CD4-positive, alpha-beta T cell (primary cell): ENCODE results near the gene ATP2B3. TPM values are rescaled to one million over a fixed set of nuclear protein-coding genes. Genes with fewer than 3 reads are reported as not detected.

Experiments used
- ATAC-seq: fragments of 200-7000 bp; cut with Tn5 transposase; one replicate; pipeline ENCODE4 v1.10.0; 2022; ENCODE audit warnings: mild to moderate bottlenecking; ENCODE audit not compliant: poor library complexity
- CTCF ChIA-PET: fragments of 350-600 bp; sonication (Branson Sonifier 250); formaldehyde crosslinking; loops from one replicate; lab custom pipeline; 2021; ENCODE audit warnings: antibody characterized with exemption, inconsistent platforms; lab: Charles Lee
- POLR2A ChIA-PET: fragments of 350-600 bp; sonication (Branson Sonifier 250); formaldehyde crosslinking; loops from one replicate; lab custom pipeline; 2021; ENCODE audit warnings: antibody characterized with exemption, inconsistent platforms; lab: Charles Lee
- DNase-seq, 14 experiments: peaks; one replicate each; pipeline ENCODE4 v3.0.0-alpha.2; 2013 to 2020; ENCODE audit warnings: mixed read lengths in 2 of 14
- H3K27ac ChIP-seq, 2 donors: one replicate each; pipeline versions ENCODE4 v1.5.1 to v1.7.0; 2013; ENCODE audit warnings: low read length in 2 of 2, low read depth in 1 of 2, mild to moderate bottlenecking in 1 of 2
- H3K27me3 ChIP-seq, 2 experiments: 1 replicate in 1 of 2; 2 replicates in 1 of 2; pipeline versions ENCODE4 v1.6.1 to v1.7.0; 2013; ENCODE audit warnings: low read length in 2 of 2, control low read depth in 1 of 2, mild to moderate bottlenecking in 1 of 2, moderate library complexity in 1 of 2; ENCODE audit not compliant: insufficient read depth in 2 of 2, control insufficient read depth in 1 of 2
- H3K36me3 ChIP-seq: one replicate; pipeline ENCODE4 v1.6.1; 2013; ENCODE audit warnings: low read length, control low read depth; ENCODE audit not compliant: insufficient read depth
- H3K4me1 ChIP-seq: one replicate; pipeline ENCODE4 v1.6.1; 2013; ENCODE audit warnings: low read length, control low read depth; ENCODE audit not compliant: insufficient read depth
- H3K4me3 ChIP-seq: one replicate; pipeline ENCODE4 v1.5.1; 2013; ENCODE audit warnings: mild to moderate bottlenecking, low read length, moderate library complexity
- H3K9me3 ChIP-seq, 2 experiments: 1 replicate in 1 of 2; 2 replicates in 1 of 2; pipeline versions ENCODE4 v1.6.1 to v1.7.0; 2013; ENCODE audit warnings: low read length in 2 of 2, mild to moderate bottlenecking in 2 of 2, control low read depth in 1 of 2, moderate library complexity in 1 of 2; ENCODE audit not compliant: control insufficient read depth in 1 of 2, insufficient read depth in 1 of 2
- H3K27ac Mint-ChIP-seq: one replicate; pipeline ENCODE4 v1.8.0; 2020; ENCODE audit warnings: mixed read lengths
- H3K27me3 Mint-ChIP-seq: one replicate; pipeline ENCODE4 v1.8.0; 2021; ENCODE audit warnings: mixed read lengths
- H3K36me3 Mint-ChIP-seq: one replicate; pipeline ENCODE4 v1.8.0; 2021; ENCODE audit warnings: low read depth, mixed read lengths
- H3K4me1 Mint-ChIP-seq: one replicate; pipeline ENCODE4 v1.8.0; 2021; ENCODE audit warnings: low read depth, mixed read lengths
- H3K4me3 Mint-ChIP-seq: one replicate; pipeline ENCODE4 v1.8.0; 2020; ENCODE audit warnings: mild to moderate bottlenecking, mixed read lengths
- H3K9me3 Mint-ChIP-seq: one replicate; pipeline ENCODE4 v1.8.0; 2020; ENCODE audit warnings: mixed read lengths
- intact Hi-C, 2 experiments: fragments of 100-400 bp; cut with DNase I in 1 of 2; cut with micrococcal nuclease in 1 of 2; formaldehyde crosslinking; loops; one replicate each; pipeline versions ENCODE4 v1.15.1 to v1.9.0; 2023 to 2025; cut with DNase I, micrococcal nuclease
- total RNA-seq, 174 experiments: library from RNA in 2 of 174; stranded (reverse) in 2 of 174; gene quantifications; one replicate each; pipeline ENCODE4 v1.2.3 and lab custom pipeline; 2021 to 2026
- TF ChIP-seq, protein P1 (sequence below): fragments of 200-600 bp; IDR thresholded peaks from one replicate; pipeline ENCODE4 v1.8.0; 2022; ENCODE audit warnings: antibody characterized with exemption, mild to moderate bottlenecking

Gene ATP2B3
- total RNA-seq, 2 experiments from 2014 or later: not detected

DNA sequence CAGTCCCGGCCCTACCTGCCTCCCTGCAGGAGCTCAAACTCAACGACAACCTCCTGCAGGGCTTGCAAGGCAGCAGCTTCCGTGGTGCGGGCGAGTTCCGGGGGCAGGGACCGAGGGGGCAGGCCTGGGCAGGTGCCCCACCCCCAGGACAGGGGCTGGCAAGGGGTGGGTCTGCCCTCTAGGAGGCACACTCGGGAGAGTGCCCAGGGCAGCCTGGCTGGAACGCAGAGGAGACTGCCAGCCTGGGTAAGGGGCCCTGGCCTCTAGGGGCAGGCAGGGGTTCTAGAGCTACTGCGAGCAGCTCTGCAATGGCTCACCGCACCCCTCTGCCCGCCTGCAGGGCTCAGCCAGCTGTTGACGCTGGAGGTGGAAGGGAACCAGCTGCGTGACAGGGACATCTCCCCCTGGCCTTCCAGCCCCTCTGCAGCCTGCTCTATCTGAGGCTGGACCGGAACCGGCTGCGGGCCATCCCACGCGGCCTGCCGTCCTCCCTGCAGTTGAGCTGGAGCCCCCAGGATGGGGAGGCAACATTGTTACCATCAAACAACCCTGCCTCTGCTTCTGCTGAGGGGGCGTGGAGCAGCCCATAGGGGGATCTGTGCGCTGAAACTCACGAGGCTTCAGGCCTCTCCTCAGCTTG, 34.9 kb upstream of the ATP2B3 start:
- ChIA-PET POLR2A (no interaction called here), CTCF (no interaction called here)
- DNase-seq (no peak), ATAC-seq (no peak)
- H3K4me1 ChIP-seq: no peaks in the 10 kb centered on the region
- H3K27me3 Mint-ChIP-seq: no peaks in the 10 kb centered on the region
- no peaks in the 10 kb centered on the region for H3K9me3 Mint-ChIP-seq
- H3K27ac ChIP-seq: no peak overlapping the region
- H3K4me1 Mint-ChIP-seq: no peaks in the 10 kb centered on the region
- no peaks in the 10 kb centered on the region for H3K36me3 Mint-ChIP-seq
- intact Hi-C loops: no loop called here
- no peaks in the 10 kb centered on the region for H3K9me3 ChIP-seq
- no peaks in the 10 kb centered on the region for H3K27me3 ChIP-seq
- no peak overlapping the region for H3K27ac Mint-ChIP-seq
- no peak overlapping the region for H3K4me3 Mint-ChIP-seq
- TF ChIP-seq, protein P1, sequence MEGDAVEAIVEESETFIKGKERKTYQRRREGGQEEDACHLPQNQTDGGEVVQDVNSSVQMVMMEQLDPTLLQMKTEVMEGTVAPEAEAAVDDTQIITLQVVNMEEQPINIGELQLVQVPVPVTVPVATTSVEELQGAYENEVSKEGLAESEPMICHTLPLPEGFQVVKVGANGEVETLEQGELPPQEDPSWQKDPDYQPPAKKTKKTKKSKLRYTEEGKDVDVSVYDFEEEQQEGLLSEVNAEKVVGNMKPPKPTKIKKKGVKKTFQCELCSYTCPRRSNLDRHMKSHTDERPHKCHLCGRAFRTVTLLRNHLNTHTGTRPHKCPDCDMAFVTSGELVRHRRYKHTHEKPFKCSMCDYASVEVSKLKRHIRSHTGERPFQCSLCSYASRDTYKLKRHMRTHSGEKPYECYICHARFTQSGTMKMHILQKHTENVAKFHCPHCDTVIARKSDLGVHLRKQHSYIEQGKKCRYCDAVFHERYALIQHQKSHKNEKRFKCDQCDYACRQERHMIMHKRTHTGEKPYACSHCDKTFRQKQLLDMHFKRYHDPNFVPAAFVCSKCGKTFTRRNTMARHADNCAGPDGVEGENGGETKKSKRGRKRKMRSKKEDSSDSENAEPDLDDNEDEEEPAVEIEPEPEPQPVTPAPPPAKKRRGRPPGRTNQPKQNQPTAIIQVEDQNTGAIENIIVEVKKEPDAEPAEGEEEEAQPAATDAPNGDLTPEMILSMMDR: no peak
- H3K36me3 ChIP-seq: no peaks in the 10 kb centered on the region
- no peak overlapping the region for H3K4me3 ChIP-seq

DNA sequence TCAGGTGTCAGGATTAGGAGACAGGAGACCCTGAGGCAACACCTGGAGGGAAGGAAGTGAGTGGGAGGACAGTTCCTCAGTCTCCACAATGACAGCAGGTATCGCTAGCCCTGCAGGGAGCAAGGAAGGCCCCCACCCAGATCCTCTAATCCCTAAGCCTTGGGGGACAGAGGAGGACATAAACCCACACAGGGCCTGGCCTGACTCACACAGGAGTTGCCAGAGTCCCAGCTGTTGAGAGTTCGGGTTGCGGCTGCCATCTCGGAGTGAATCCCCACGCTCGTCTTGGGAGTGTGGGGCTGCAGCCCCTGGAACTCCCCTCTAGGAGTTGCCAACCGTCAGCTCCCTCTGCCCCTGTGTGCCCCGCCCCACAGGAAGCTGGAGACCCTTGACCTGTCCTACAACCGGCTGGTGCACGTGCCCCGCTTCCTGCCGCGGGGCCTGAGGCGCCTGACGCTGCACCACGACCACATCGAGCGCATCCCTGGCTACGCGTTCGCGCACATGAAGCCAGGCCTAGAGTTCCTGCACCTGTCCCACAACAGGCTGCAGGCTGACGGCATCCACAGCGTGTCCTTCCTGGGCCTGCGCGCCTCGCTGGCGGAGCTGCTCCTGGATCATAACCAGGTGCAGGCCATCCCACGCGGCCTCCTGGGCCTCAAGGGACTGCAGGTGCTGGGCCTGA, 31.9 kb upstream of the ATP2B3 start:
- Mint-ChIP-seq H3K27me3 (no peaks in the 10 kb centered on the region), H3K9me3 (no peaks in the 10 kb centered on the region), H3K4me3 (no peak overlapping the region), H3K4me1 (no peaks in the 10 kb centered on the region), H3K27ac (no peak overlapping the region), H3K36me3 (no peaks in the 10 kb centered on the region)
- Histone ChIP-seq H3K27ac (no peak overlapping the region), H3K4me1 (no peaks in the 10 kb centered on the region), H3K27me3 (no peaks in the 10 kb centered on the region), H3K9me3 (no peaks in the 10 kb centered on the region), H3K4me3 (no peak overlapping the region), H3K36me3 (no peaks in the 10 kb centered on the region)
- TF ChIP-seq, protein P1: no peak
- ChIA-PET POLR2A (no interaction called here), CTCF (no interaction called here)
- intact Hi-C loops: no loop called here
- no peak for ATAC-seq
- no peak for DNase-seq

DNA sequence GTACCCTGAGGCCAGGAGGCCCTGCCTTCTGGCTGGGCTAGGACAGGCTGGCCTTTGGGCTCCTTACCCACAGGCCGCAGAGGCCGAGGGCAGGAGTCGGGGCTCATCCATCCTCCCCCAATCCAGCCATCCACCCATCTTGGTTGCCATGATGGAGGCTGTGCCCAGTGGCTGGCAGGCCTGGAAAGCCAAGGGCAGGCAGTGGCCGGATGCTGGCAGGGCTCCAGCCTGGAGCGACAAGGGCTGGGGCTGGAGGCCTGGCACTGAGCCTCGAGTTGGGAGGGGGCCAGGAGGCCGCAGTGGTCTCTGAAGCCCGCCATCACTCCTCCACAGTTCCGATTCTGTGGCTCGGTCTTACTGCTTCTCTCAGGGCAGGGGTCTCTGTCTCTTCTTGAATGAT, 31.3 kb upstream of the ATP2B3 start:
- no peak overlapping the region for H3K4me3 Mint-ChIP-seq
- TF ChIP-seq, protein P1: no peak
- H3K27me3 Mint-ChIP-seq: no peaks in the 10 kb centered on the region
- H3K4me1 Mint-ChIP-seq: no peaks in the 10 kb centered on the region
- Histone ChIP-seq H3K27ac (no peak overlapping the region), H3K4me1 (no peaks in the 10 kb centered on the region), H3K4me3 (no peak overlapping the region), H3K9me3 (no peaks in the 10 kb centered on the region), H3K36me3 (no peaks in the 10 kb centered on the region), H3K27me3 (no peaks in the 10 kb centered on the region)
- no peak for DNase-seq
- no peaks in the 10 kb centered on the region for H3K36me3 Mint-ChIP-seq
- intact Hi-C loops: no loop called here
- ChIA-PET CTCF (no interaction called here), POLR2A (no interaction called here)
- no peaks in the 10 kb centered on the region for H3K9me3 Mint-ChIP-seq
- no peak overlapping the region for H3K27ac Mint-ChIP-seq
- no peak for ATAC-seq
